ENCODE data around the gene CABP4. TPM values are rescaled to one million over a fixed set of nuclear protein-coding genes. Genes with fewer than 3 reads are reported as not detected.

Gene CABP4
- total RNA-seq, 1 experiment from 2014 or later = not detected

GRCh38 chr11:67420147-67420645 is 35.0 kb upstream of the CABP4 start:
- H3K9ac ChIP-seq (ENCODE audit: low read length) = peak overlapping the region; percentile 79
- peaks cover 17 to 45% of the 10 kb centered on the region in 2 experiments; a peak in 3 of 4 replicates for H3K4me1 ChIP-seq (ENCODE audit: control insufficient read depth in 1 of 2, insufficient read depth in 2 of 2, low read length in 2 of 2)
- ChIA-PET POLR2A (interaction anchor here (0.5 to 1.4 kb wide), 2 partner anchors 18 to 73 kb away, joined by 3 to 4 read pairs; partner anchors contain the start of gene PPP1CA), RAD21 (ENCODE audit: low non-redundant PET in 1 of 2, low total read pairs in 2 of 2, uncharacterized antibody in 2 of 2, unreplicated experiment in 2 of 2) (interaction anchor here in 1 of 2 experiments (1.3 kb wide), 1 partner anchor 18 kb away, joined by 4 read pairs; the partner anchor contains the start of gene PPP1CA), CTCF (interaction anchor here (0.5 to 1.7 kb wide), 3 partner anchors 19 to 85 kb away, joined by 3 to 6 read pairs (median 3); partner anchors contain the start of genes PITPNM1 and PPP1CA)
- H3K9me3 ChIP-seq (ENCODE audit: control insufficient read depth in 1 of 2, insufficient read depth in 1 of 2, low read depth in 1 of 2, low read length in 2 of 2) = no peaks in the 10 kb centered on the region
- H3K4me3 ChIP-seq (replicated peaks in 1 of 2; ENCODE audit: low read depth in 1 of 2, low read length in 2 of 2) = peak overlapping the region; percentile 40 to 63
- H4K20me1 ChIP-seq (ENCODE audit: insufficient read depth) = no peaks in the 10 kb centered on the region
- no peaks in the 10 kb centered on the region for H3K36me3 ChIP-seq (ENCODE audit: control insufficient read depth in 1 of 2, insufficient read depth in 2 of 2, low read length in 2 of 2)
- TF ChIP-seq SIN3A (IDR thresholded peaks at IDR 0.05; ENCODE audit: low read depth) = no peak
- TF ChIP-seq, protein P1, sequence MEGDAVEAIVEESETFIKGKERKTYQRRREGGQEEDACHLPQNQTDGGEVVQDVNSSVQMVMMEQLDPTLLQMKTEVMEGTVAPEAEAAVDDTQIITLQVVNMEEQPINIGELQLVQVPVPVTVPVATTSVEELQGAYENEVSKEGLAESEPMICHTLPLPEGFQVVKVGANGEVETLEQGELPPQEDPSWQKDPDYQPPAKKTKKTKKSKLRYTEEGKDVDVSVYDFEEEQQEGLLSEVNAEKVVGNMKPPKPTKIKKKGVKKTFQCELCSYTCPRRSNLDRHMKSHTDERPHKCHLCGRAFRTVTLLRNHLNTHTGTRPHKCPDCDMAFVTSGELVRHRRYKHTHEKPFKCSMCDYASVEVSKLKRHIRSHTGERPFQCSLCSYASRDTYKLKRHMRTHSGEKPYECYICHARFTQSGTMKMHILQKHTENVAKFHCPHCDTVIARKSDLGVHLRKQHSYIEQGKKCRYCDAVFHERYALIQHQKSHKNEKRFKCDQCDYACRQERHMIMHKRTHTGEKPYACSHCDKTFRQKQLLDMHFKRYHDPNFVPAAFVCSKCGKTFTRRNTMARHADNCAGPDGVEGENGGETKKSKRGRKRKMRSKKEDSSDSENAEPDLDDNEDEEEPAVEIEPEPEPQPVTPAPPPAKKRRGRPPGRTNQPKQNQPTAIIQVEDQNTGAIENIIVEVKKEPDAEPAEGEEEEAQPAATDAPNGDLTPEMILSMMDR (IDR thresholded peaks at IDR 0.05 in 2 of 3, conservative IDR thresholded peaks at IDR 0.05 in 1 of 3; ENCODE audit: borderline replicate concordance in 1 of 3, insufficient read depth in 1 of 3, low read depth in 2 of 3, low read length in 2 of 3) = no peak
- TF ChIP-seq, protein P2, sequence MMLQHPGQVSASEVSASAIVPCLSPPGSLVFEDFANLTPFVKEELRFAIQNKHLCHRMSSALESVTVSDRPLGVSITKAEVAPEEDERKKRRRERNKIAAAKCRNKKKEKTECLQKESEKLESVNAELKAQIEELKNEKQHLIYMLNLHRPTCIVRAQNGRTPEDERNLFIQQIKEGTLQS (IDR thresholded peaks at IDR 0.05) = no peak
- TF ChIP-seq ELF1 (IDR thresholded peaks at IDR 0.05; ENCODE audit: borderline replicate concordance, low read depth) = no peak
- TF ChIP-seq RAD21 (IDR thresholded peaks at IDR 0.05; ENCODE audit: low read depth) = no peak
- no peak for TF ChIP-seq CBX3 (IDR thresholded peaks at IDR 0.05; ENCODE audit: low read depth)
- TF ChIP-seq JUND (IDR thresholded peaks at IDR 0.05) = no peak
- TF ChIP-seq CEBPB (IDR thresholded peaks at IDR 0.05; ENCODE audit: low read depth) = no peak
- TF ChIP-seq ZFX (IDR thresholded peaks at IDR 0.05) = no peak
- TF ChIP-seq YY1 (IDR thresholded peaks at IDR 0.05; ENCODE audit: extremely low read depth, insufficient replicate concordance, low read depth, low read length) = no peak
- intact Hi-C loops (cut with micrococcal nuclease) = no loop called here
- H3K4me2 ChIP-seq (ENCODE audit: low read length) = peak overlapping the region; percentile 72
- H3K9me2 ChIP-seq (ENCODE audit: insufficient read depth) = no peaks in the 10 kb centered on the region
- DNase-seq (ENCODE audit: low read depth, low spot score) (no peak), ATAC-seq (no peak)
- H3K79me2 ChIP-seq (ENCODE audit: insufficient read depth, low read length) = no peaks in the 10 kb centered on the region
- no peak overlapping the region for H2AFZ ChIP-seq (ENCODE audit: low read depth, low read length, poor library complexity, severe bottlenecking)
- no peaks in the 10 kb centered on the region for H3K27me3 ChIP-seq (ENCODE audit: insufficient read depth, low read length)
- BruUV-seq (replicated peaks) = no TSS peak
- H3K27ac ChIP-seq (ENCODE audit: low read depth, low read length) = peak overlapping the region; percentile 83

Measured in HCT116 (cell line).